IMR-90 (cell line): Measurements from ENCODE around the gene TIGD2. TPM values are rescaled to one million over a fixed set of nuclear protein-coding genes. Genes with fewer than 3 reads are reported as not detected.

ENCODE experiments used
- ATAC-seq: fragments of 200-7000 bp; cut with Tn5 transposase; 2 replicates; pipeline ENCODE4 v1.9.1; 2020; ENCODE audit warnings: low read depth, mild to moderate bottlenecking, moderate library complexity
- BruUV-seq: library from RNA; stranded (reverse); fragments of 400-500 nt; replicated peaks from 2 replicates; lab custom pipeline; 2021; lab: Mats Ljungman, UMichigan
- CTCF ChIA-PET: fragments of 300-600 bp; formaldehyde crosslinking; extraction: SDS; loops from one replicate; lab custom pipeline; 2021; ENCODE audit warnings: antibody characterized with exemption; lab: Yijun Ruan, JAX
- POLR2A ChIA-PET: fragments of 300-600 bp; sonication (Branson Sonifier 250); formaldehyde crosslinking; loops from one replicate; lab custom pipeline; 2022; ENCODE audit warnings: antibody characterized with exemption; ENCODE audit not compliant: unreplicated experiment; lab: Charles Lee
- DNase-seq: peaks from one replicate; pipeline ENCODE4 v3.0.0; 2013
- H2AFZ ChIP-seq: replicated peaks from 2 replicates; pipeline ENCODE3; 2013; ENCODE audit warnings: low read length, mild to moderate bottlenecking; ENCODE audit not compliant: poor library complexity
- H2AK5ac ChIP-seq: 2 replicates; pipeline ENCODE4 v1.6.1; 2013; ENCODE audit warnings: low read depth, low read length, inconsistent platforms
- H2AK9ac ChIP-seq: replicated peaks from 2 replicates; pipeline ENCODE3; 2013; ENCODE audit warnings: mild to moderate bottlenecking, low read depth, low read length, moderate library complexity; ENCODE audit not compliant: poor library complexity
- H2BK120ac ChIP-seq: 2 replicates; pipeline ENCODE4 v1.6.1; 2013; ENCODE audit warnings: low read depth, low read length, inconsistent platforms
- H2BK15ac ChIP-seq: 3 replicates; pipeline ENCODE4 v1.6.1; 2013; ENCODE audit warnings: low read depth, low read length, inconsistent platforms
- H2BK20ac ChIP-seq: 2 replicates; pipeline ENCODE4 v1.6.1; 2013; ENCODE audit warnings: low read depth, mild to moderate bottlenecking, inconsistent platforms, low read length, moderate library complexity
- H2BK5ac ChIP-seq: 2 replicates; pipeline ENCODE4 v1.6.1; 2013; ENCODE audit warnings: mild to moderate bottlenecking, low read depth, low read length, inconsistent platforms; ENCODE audit not compliant: poor library complexity, severe bottlenecking
- H3K14ac ChIP-seq: replicated peaks from 2 replicates; pipeline ENCODE4 v1.6.1; 2013; ENCODE audit warnings: low read depth, low read length, inconsistent platforms
- H3K18ac ChIP-seq: 2 replicates; pipeline ENCODE4 v1.6.1; 2013; ENCODE audit warnings: low read depth, low read length, control low read depth
- H3K23ac ChIP-seq: 2 replicates; pipeline ENCODE4 v1.6.1; 2013; ENCODE audit warnings: low read depth, low read length, inconsistent platforms
- H3K27ac ChIP-seq: 2 replicates; pipeline ENCODE4 v1.5.1; 2013; ENCODE audit warnings: mild to moderate bottlenecking, control low read depth, low read length; ENCODE audit not compliant: insufficient read depth
- H3K27me3 ChIP-seq: 2 replicates; pipeline ENCODE4 v1.6.1; 2013; ENCODE audit warnings: low read length; ENCODE audit not compliant: control insufficient read depth, insufficient read depth
- H3K36me3 ChIP-seq: 2 replicates; pipeline ENCODE4 v1.6.1; 2013; ENCODE audit warnings: low read length, mixed read lengths; ENCODE audit not compliant: control insufficient read depth, insufficient read depth
- H3K4ac ChIP-seq: 2 replicates; pipeline ENCODE4 v1.6.1; 2013; ENCODE audit warnings: low read depth, low read length, inconsistent platforms
- H3K4me1 ChIP-seq: 2 replicates; pipeline ENCODE4 v1.6.1; 2013; ENCODE audit warnings: low read length, mixed read lengths; ENCODE audit not compliant: control insufficient read depth, insufficient read depth
- H3K4me2 ChIP-seq: 2 replicates; pipeline ENCODE4 v1.6.1; 2013; ENCODE audit warnings: low read depth, mild to moderate bottlenecking, control low read depth, low read length, moderate library complexity
- H3K4me3 ChIP-seq: 2 replicates; pipeline ENCODE4 v1.5.1; 2013; ENCODE audit warnings: low read depth, mild to moderate bottlenecking, control low read depth, low read length, moderate library complexity; ENCODE audit not compliant: insufficient read depth
- H3K56ac ChIP-seq: 2 replicates; pipeline ENCODE4 v1.6.1; 2013; ENCODE audit warnings: low read length, inconsistent platforms; ENCODE audit not compliant: insufficient read depth; ENCODE audit errors: extremely low read depth
- H3K79me1 ChIP-seq, 2 experiments: 2 replicates each; pipeline ENCODE4 v1.6.1; 2013; ENCODE audit warnings: low read length in 2 of 2, inconsistent platforms in 1 of 2, low read depth in 1 of 2
- H3K9ac ChIP-seq: 2 replicates; pipeline ENCODE4 v1.6.1; 2013; ENCODE audit warnings: low read depth, low read length, control low read depth
- H3K9me1 ChIP-seq: 2 replicates; pipeline ENCODE4 v1.6.1; 2013; ENCODE audit warnings: low read length, inconsistent platforms; ENCODE audit not compliant: insufficient read depth
- H3K9me3 ChIP-seq: 2 replicates; pipeline ENCODE4 v1.6.1; 2013; ENCODE audit warnings: low read length; ENCODE audit not compliant: control insufficient read depth, insufficient read depth
- H4K20me1 ChIP-seq: 2 replicates; pipeline ENCODE4 v1.6.1; 2013; ENCODE audit warnings: low read length, inconsistent platforms; ENCODE audit not compliant: insufficient read depth
- H4K5ac ChIP-seq: 2 replicates; pipeline ENCODE4 v1.6.1; 2013; ENCODE audit warnings: mild to moderate bottlenecking, low read depth, low read length, control low read depth
- H4K8ac ChIP-seq, 2 experiments: 2 replicates each; pipeline ENCODE4 v1.6.1; 2013; ENCODE audit warnings: low read depth in 2 of 2, low read length in 2 of 2, control low read depth in 1 of 2, inconsistent platforms in 1 of 2
- H4K91ac ChIP-seq: 2 replicates; pipeline ENCODE4 v1.6.1; 2013; ENCODE audit warnings: low read depth, low read length, inconsistent platforms; ENCODE audit not compliant: insufficient read depth
- BHLHE40 ChIP-seq: fragments of 150-350 bp; IDR thresholded peaks from 2 replicates; pipeline ENCODE4 v1.6.1; 2016; ENCODE audit warnings: mild to moderate bottlenecking, low read depth, low read length
- CHD1 ChIP-seq: IDR thresholded peaks from 2 replicates; pipeline ENCODE4 v1.6.1; 2012; ENCODE audit warnings: low read depth, low read length, improper control_type of control experiment
- RCOR1 ChIP-seq: IDR thresholded peaks from 2 replicates; pipeline ENCODE4 v1.6.1; 2012; ENCODE audit warnings: mild to moderate bottlenecking, low read length, improper control_type of control experiment; ENCODE audit not compliant: insufficient replicate concordance
- SMC3 ChIP-seq: fragments of 150-350 bp; IDR thresholded peaks from 2 replicates; pipeline ENCODE4 v1.6.1; 2016; ENCODE audit warnings: low read depth, mild to moderate bottlenecking, antibody characterized with exemption, low read length, moderate library complexity
- WGBS, 2 experiments: methylation state at CpG; one replicate each; pipeline versions ENCODE4 v1.1.5 to v1.1.7; 2013; ENCODE audit warnings: missing lambda C conversion rate in 2 of 2; ENCODE audit not compliant: insufficient read length in 1 of 2; ENCODE audit errors: extremely low coverage in 2 of 2; 5-methylcytosine and 5-hydroxymethylcytosine counted together
- dilution Hi-C: fragments of 300-500 bp; cut with HindIII; formaldehyde crosslinking; loops from one replicate; pipeline ENCODE4 v1.14.3; 2018; ENCODE audit warnings: low sequenced_read_pairs; ENCODE audit not compliant: unreplicated experiment
- in situ Hi-C: fragments of 300-500 bp; cut with MboI; formaldehyde crosslinking; loops from 3 replicates; pipeline ENCODE4 v1.14.3; 2019; ENCODE audit warnings: low sequenced_read_pairs, inconsistent platforms, mixed read lengths
- intact Hi-C: fragments of 100-400 bp; cut with micrococcal nuclease; formaldehyde crosslinking; loops from 2 replicates; pipeline ENCODE4 v1.10.0; 2022
- polyA plus RNA-seq, 3 experiments: library from polyadenylated mRNA; depleted of rRNA; stranded (reverse); fragments of >200 nt; gene quantifications; 2 replicates each; pipeline ENCODE4 v1.2.3, GENCODE V29; 2012; ENCODE audit warnings: low replicate concordance in 1 of 3
- total RNA-seq: library from RNA; depleted of rRNA; stranded (reverse); fragments of >200 nt; gene quantifications from 2 replicates; pipeline ENCODE4 v1.2.3, GENCODE V29; 2012

The TIGD2 gene
- total and polyA plus RNA-seq, 2 of the 4 experiments (the other 2 are of a cell fraction), result 5.6 to 12.4 TPM

GRCh38 chr4:89072921-89073320 lies 38.4 kb upstream of the TIGD2 start:
- no TSS peak for BruUV-seq
- WGBS, 2 experiments, result 80% methylated on average over 1 of the region's 1 CpG; no CpG with 5 or more reads in 1 of the 2 experiments

More at GRCh38 chr4:89072921-89073320, 38.4 kb upstream of the TIGD2 start:
- no peak overlapping the region for H3K9ac ChIP-seq
- H3K4ac ChIP-seq, result no peak overlapping the region
- no peaks in the 10 kb centered on the region for H3K79me1 ChIP-seq
- H3K23ac ChIP-seq, result no peak overlapping the region
- no peak overlapping the region for H3K4me2 ChIP-seq
- dilution Hi-C loops (no loop called here), in situ Hi-C loops (no loop called here), intact Hi-C loops (no loop called here)
- peaks cover 13% of the 10 kb centered on the region for H3K27me3 ChIP-seq
- TF ChIP-seq SMC3 (no peak), BHLHE40 (no peak), RCOR1 (no peak), CHD1 (no peak)
- peaks cover 3% of the 10 kb centered on the region for H3K9me3 ChIP-seq
- DNase-seq (no peak), ATAC-seq (no peak)
- no peak overlapping the region for H2BK120ac ChIP-seq
- H4K5ac ChIP-seq, result no peak overlapping the region
- no peak overlapping the region for H2AK5ac ChIP-seq
- no peak overlapping the region for H3K18ac ChIP-seq
- ChIA-PET CTCF (no interaction called here), POLR2A (no interaction called here)
- H4K20me1 ChIP-seq, result no peaks in the 10 kb centered on the region
- no peak overlapping the region for H3K56ac ChIP-seq
- H2BK5ac ChIP-seq, result no peak overlapping the region
- H3K4me3 ChIP-seq, result no peak overlapping the region
- H3K14ac ChIP-seq, result no peak overlapping the region
- no peak overlapping the region for H3K27ac ChIP-seq
- no peak overlapping the region for H2BK20ac ChIP-seq
- H4K91ac ChIP-seq, result no peak overlapping the region
- no peaks in the 10 kb centered on the region for H3K36me3 ChIP-seq
- no peak overlapping the region for H4K8ac ChIP-seq
- no peak overlapping the region for H2AK9ac ChIP-seq
- no peaks in the 10 kb centered on the region for H3K4me1 ChIP-seq
- peak overlapping the region; percentile 9 for H2AFZ ChIP-seq
- H2BK15ac ChIP-seq, result no peak overlapping the region
- no peaks in the 10 kb centered on the region for H3K9me1 ChIP-seq
